Thymus (tissue), 11 donors: Measurements from ENCODE around the gene KIRREL1. TPM values are rescaled to one million over a fixed set of nuclear protein-coding genes. Genes with fewer than 3 reads are reported as not detected.
A peak's percentile ranks its signal among the peaks of the same experiment; 100 is the strongest.

Source experiments
- DNase-seq, 9 donors: peaks; one replicate each; pipeline ENCODE4 v3.0.0-alpha.2; 2013; ENCODE audit warnings: low spot score in 9 of 9, low read depth in 6 of 9, missing footprints in 1 of 9
- H3K27ac ChIP-seq, 2 donors: one replicate each; pipeline ENCODE4 v1.5.1; 2013; ENCODE audit warnings: control low read depth in 1 of 2, low read depth in 1 of 2, low read length in 1 of 2, mild to moderate bottlenecking in 1 of 2, moderate library complexity in 1 of 2
- H3K27me3 ChIP-seq, 2 donors: one replicate each; pipeline ENCODE4 v1.5.1; 2013; ENCODE audit warnings: low read length in 1 of 2; ENCODE audit not compliant: control insufficient read depth in 2 of 2, insufficient read depth in 1 of 2
- H3K36me3 ChIP-seq, 2 donors: one replicate each; pipeline ENCODE4 v1.5.1; 2013; ENCODE audit warnings: low read length in 1 of 2, mild to moderate bottlenecking in 1 of 2, moderate library complexity in 1 of 2; ENCODE audit not compliant: control insufficient read depth in 2 of 2, insufficient read depth in 2 of 2
- H3K4me1 ChIP-seq, 2 donors: one replicate each; pipeline ENCODE4 v1.5.1; 2013; ENCODE audit warnings: low read length in 2 of 2; ENCODE audit not compliant: control insufficient read depth in 2 of 2, insufficient read depth in 2 of 2
- H3K4me3 ChIP-seq, 2 donors: one replicate each; pipeline ENCODE4 v1.5.1; 2013; ENCODE audit warnings: low read length in 2 of 2, control low read depth in 1 of 2, mild to moderate bottlenecking in 1 of 2
- H3K9me3 ChIP-seq, 2 donors: one replicate each; pipeline ENCODE4 v1.5.1; 2013; ENCODE audit warnings: low read length in 1 of 2, mild to moderate bottlenecking in 1 of 2; ENCODE audit not compliant: control insufficient read depth in 2 of 2, insufficient read depth in 1 of 2
- WGBS: extraction: QIAGEN DNeasy Blood & Tissue Kit; methylation state at CpG from one replicate; pipeline ENCODE4 v1.1.7; 2013; 5-methylcytosine and 5-hydroxymethylcytosine counted together
- polyA plus RNA-seq: library from polyadenylated mRNA; stranded (reverse); fragments of 200-250 nt; gene quantifications from one replicate; pipeline ENCODE4 v1.2.3, GENCODE V29; 2013
- total RNA-seq: library from RNA; stranded (reverse); fragments of 120-200 nt; gene quantifications from one replicate; pipeline ENCODE4 v1.2.4, GENCODE V29; 2013
- donor health status: healthy.

Gene KIRREL1
- total and polyA plus RNA-seq, 2 donors: 3.4 to 5.9 TPM

GRCh38 chr1:158099185-158099584 lies 105.7 kb downstream of the KIRREL1 start:
- Histone ChIP-seq H3K9me3 (no peaks in the 10 kb centered on the region), H3K27ac (no peak overlapping the region), H3K4me3 (no peak overlapping the region), H3K27me3 (no peaks in the 10 kb centered on the region), H3K4me1 (peaks cover 5 to 18% of the 10 kb centered on the region in 2 donors), H3K36me3 (peaks cover 3 to 9% of the 10 kb centered on the region in 2 donors)
- no peak for DNase-seq
- WGBS: 94% methylated on average over 3 of the region's 3 CpGs

DNA sequence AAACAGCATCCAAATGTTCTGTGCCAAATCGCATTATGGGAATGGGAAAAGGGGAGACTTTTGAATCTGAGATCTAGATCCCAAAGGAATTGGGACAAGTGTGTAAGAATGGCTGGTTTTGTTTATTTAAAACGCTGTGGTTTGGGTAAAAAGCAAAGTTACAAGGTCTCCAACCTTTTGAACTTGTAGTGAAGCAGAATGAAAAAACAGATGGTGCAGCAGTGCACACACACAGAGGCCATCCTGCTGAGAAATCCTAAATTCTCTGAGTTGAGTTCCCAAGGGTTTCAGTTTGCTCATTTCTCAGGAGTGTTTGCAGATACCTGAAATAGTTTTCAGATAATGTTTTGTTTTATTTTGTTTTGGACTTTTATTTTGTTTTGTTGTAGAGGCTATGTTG lies 107.1 kb downstream of the KIRREL1 start:
- no peak for DNase-seq
- WGBS: 89% methylated on average over 2 of the region's 2 CpGs

GRCh38 chr1:158101455-158101854 lies 108.0 kb downstream of the KIRREL1 start:
- Histone ChIP-seq H3K4me3 (no peak overlapping the region), H3K9me3 (no peaks in the 10 kb centered on the region), H3K4me1 (peaks cover 5 to 11% of the 10 kb centered on the region in 2 donors), H3K27me3 (no peaks in the 10 kb centered on the region), H3K27ac (no peak overlapping the region), H3K36me3 (no peaks in the 10 kb centered on the region)
- DNase-seq: no peak
- WGBS: 96% methylated on average over 2 of the region's 2 CpGs

More for the DNA sequence above, 107.1 kb downstream of the KIRREL1 start:
- no peak overlapping the region for H3K4me3 ChIP-seq
- H3K36me3 ChIP-seq: no peaks in the 10 kb centered on the region
- no peaks in the 10 kb centered on the region for H3K27me3 ChIP-seq
- peaks cover 5 to 18% of the 10 kb centered on the region in 2 donors for H3K4me1 ChIP-seq
- H3K27ac ChIP-seq: no peak overlapping the region
- H3K9me3 ChIP-seq: no peaks in the 10 kb centered on the region

DNA sequence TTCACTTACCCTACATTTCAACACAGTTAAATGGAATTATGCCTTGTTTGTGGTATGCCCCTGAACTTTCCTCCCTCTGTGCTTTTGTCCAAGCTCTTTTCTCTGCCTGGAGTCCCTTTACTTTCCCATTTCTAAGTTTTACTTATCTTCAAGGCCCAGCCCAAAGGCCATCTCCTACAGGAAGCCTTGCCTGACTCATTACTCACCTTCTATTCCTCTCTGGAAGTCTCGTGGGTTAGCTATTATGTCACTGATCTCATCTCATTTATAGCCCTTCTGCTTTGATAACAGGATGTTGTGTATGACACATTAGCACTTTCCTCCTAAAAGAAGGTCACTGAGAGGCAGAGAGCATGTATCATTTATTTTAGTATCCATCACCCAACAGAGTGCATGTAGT lies 108.5 kb downstream of the KIRREL1 start:
- DNase-seq: peak in 1 of 9 donors; percentile 31
- peaks cover 5 to 11% of the 10 kb centered on the region in 2 donors for H3K4me1 ChIP-seq
- no peak overlapping the region for H3K27ac ChIP-seq
- no peak overlapping the region for H3K4me3 ChIP-seq
- 31% methylated on average over 1 of the region's 1 CpG for WGBS
- H3K9me3 ChIP-seq: no peaks in the 10 kb centered on the region
- H3K27me3 ChIP-seq: no peaks in the 10 kb centered on the region
- no peaks in the 10 kb centered on the region for H3K36me3 ChIP-seq

DNA sequence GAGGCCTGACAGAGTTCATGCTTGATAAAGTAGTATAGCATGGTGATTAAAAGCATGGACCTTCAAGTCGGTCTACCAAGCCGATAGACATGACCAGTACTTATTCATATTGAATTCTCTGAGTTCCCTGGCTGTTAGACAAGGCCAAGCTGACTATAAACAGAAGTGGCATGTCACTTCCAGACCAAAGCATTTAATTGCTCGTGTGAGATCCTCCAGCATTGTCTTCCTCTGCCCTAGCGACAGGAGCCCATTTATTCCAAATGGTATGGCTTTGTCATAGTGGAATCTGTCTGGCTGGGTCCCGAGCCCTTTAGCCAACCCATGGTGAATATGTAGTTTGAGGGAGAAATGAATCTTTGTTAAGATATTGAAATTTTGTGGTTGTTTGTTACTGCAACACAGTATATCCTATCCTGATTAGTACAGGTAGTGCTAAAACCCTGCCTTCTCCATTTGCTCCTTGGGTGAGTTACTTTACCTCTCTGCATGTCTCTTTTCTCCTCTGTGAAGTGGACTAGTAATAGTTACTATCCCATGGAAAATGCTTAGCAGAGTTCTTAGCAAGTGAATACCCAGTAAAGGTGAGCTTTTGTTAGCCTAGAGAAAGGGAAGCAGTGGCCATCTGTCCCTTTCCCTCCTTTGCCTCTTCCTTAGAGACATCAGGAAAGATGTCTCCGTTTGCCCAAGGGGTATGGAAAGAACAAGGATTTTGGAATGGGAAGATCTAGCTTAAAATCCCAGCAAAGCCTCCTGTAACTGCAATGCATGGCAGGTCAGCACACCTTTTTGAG lies 109.6 kb downstream of the KIRREL1 start:
- Histone ChIP-seq H3K9me3 (no peaks in the 10 kb centered on the region), H3K27ac (no peak overlapping the region), H3K27me3 (no peaks in the 10 kb centered on the region), H3K36me3 (no peaks in the 10 kb centered on the region), H3K4me3 (no peak overlapping the region), H3K4me1 (peaks cover 5 to 11% of the 10 kb centered on the region in 2 donors)
- 92% methylated on average over 6 of the region's 6 CpGs for WGBS
- no peak for DNase-seq

- Histone ChIP-seq H3K27ac (no peak overlapping the region), H3K4me1 (peaks cover 5 to 9% of the 10 kb centered on the region in 2 donors), H3K27me3 (no peaks in the 10 kb centered on the region), H3K36me3 (no peaks in the 10 kb centered on the region), H3K4me3 (no peak overlapping the region), H3K9me3 (peaks cover 0 to 3% of the 10 kb centered on the region in 2 donors)
- DNase-seq: no peak
- WGBS: 80% methylated on average over 5 of the region's 5 CpGs
Measured at GRCh38 chr1:158103861-158104522, 110.5 kb downstream of the KIRREL1 start.

- Histone ChIP-seq H3K36me3 (no peaks in the 10 kb centered on the region), H3K9me3 (peaks cover 3 to 11% of the 10 kb centered on the region in 2 donors), H3K4me1 (peaks cover 5 to 6% of the 10 kb centered on the region in 2 donors), H3K27ac (no peak overlapping the region), H3K27me3 (no peaks in the 10 kb centered on the region), H3K4me3 (no peak overlapping the region)
- WGBS: 92% methylated on average over 2 of the region's 2 CpGs
- no peak for DNase-seq
Measured at GRCh38 chr1:158104891-158105290, 111.4 kb downstream of the KIRREL1 start.

DNA sequence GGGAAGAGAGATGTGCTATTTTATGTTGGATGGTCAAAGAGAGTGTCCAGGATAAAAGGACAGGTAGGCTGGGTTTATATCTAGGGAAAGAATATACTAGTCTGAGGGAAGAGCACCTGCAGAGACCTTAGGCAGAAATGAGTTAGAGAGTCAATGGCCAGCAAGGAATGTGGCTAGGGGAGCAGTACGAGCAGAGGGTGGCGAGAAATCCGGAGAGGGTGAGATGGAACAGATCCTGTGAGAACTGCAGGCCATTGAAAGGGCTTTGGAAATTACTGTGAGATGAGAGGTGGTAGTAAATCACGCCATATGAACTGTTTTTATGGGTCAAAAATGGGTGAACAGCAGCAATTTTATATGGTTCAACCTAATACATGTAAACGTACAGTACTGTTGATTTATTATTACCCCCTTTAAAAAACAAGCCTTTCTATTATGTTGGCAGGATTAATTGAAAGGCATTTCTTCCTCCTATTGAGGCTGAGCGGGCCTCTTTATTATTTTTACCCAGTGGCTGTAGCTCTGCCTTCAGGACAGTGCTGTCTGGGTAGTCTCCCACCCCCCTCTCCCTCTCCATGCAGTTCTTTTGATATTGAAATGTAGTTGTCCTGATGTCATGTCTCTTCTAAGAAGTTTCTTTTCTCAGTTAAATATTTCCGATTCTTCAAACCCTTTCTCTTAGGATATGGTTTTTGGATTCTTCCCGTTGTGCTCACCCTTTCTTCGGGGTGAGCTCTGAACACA lies 112.1 kb downstream of the KIRREL1 start:
- no peak overlapping the region for H3K4me3 ChIP-seq
- 91% methylated on average over 9 of the region's 9 CpGs for WGBS
- peaks cover 4 to 5% of the 10 kb centered on the region in 2 donors for H3K4me1 ChIP-seq
- H3K9me3 ChIP-seq: peaks cover 3 to 11% of the 10 kb centered on the region in 2 donors
- H3K27ac ChIP-seq: no peak overlapping the region
- H3K27me3 ChIP-seq: no peaks in the 10 kb centered on the region
- DNase-seq: no peak
- no peaks in the 10 kb centered on the region for H3K36me3 ChIP-seq

GRCh38 chr1:158107916-158108315 lies 114.5 kb downstream of the KIRREL1 start:
- Histone ChIP-seq H3K27me3 (peaks cover 0 to 2% of the 10 kb centered on the region in 2 donors), H3K27ac (no peak overlapping the region), H3K36me3 (no peaks in the 10 kb centered on the region), H3K4me3 (no peak overlapping the region), H3K4me1 (peaks cover 0 to 4% of the 10 kb centered on the region in 2 donors), H3K9me3 (peaks cover 3 to 11% of the 10 kb centered on the region in 2 donors)
- no peak for DNase-seq
- WGBS: 88% methylated on average over 2 of the region's 2 CpGs
